CD14-positive monocyte (primary cell): ENCODE results near the gene BRSK2. TPM values are rescaled to one million over a fixed set of nuclear protein-coding genes. Genes with fewer than 3 reads are reported as not detected.

Experiments
- DNase-seq, 3 donors: peaks; one replicate each; pipeline ENCODE4 v3.0.0-alpha.2; 2011 to 2022
- H2AFZ ChIP-seq: 2 replicates; pipeline ENCODE4 v1.6.0; 2012; ENCODE audit warnings: mild to moderate bottlenecking, low read depth, low read length, inconsistent platforms; ENCODE audit not compliant: insufficient read depth, poor library complexity, severe bottlenecking
- H3K27ac ChIP-seq, 2 donors: 1 replicate in 1 of 2; 2 replicates in 1 of 2; pipeline ENCODE4 v1.5.1; 2012 to 2013; ENCODE audit warnings: low read length in 2 of 2, control low read depth in 1 of 2, inconsistent platforms in 1 of 2, low read depth in 1 of 2, mild to moderate bottlenecking in 1 of 2
- H3K27me3 ChIP-seq, 2 donors: one replicate each; pipeline versions ENCODE4 v1.6.0 to v1.6.1; 2011 to 2013; ENCODE audit warnings: low read length in 2 of 2; ENCODE audit not compliant: control insufficient read depth in 2 of 2, insufficient read depth in 2 of 2
- H3K36me3 ChIP-seq, 2 donors: replicated peaks in 1 of 2; 1 replicate in 1 of 2; 2 replicates in 1 of 2; pipeline versions ENCODE4 v1.5.1 to v1.6.1; 2012 to 2013; ENCODE audit warnings: low read length in 2 of 2, control low read depth in 1 of 2, inconsistent platforms in 1 of 2, mild to moderate bottlenecking in 1 of 2; ENCODE audit not compliant: insufficient read depth in 2 of 2, control insufficient read depth in 1 of 2
- H3K4me1 ChIP-seq, 2 donors: 1 replicate in 1 of 2; 2 replicates in 1 of 2; pipeline versions ENCODE4 v1.5.1 to v1.6.1; 2012 to 2013; ENCODE audit warnings: low read length in 2 of 2, control low read depth in 1 of 2, inconsistent platforms in 1 of 2, mild to moderate bottlenecking in 1 of 2, moderate library complexity in 1 of 2; ENCODE audit not compliant: insufficient read depth in 2 of 2, control insufficient read depth in 1 of 2
- H3K4me2 ChIP-seq: replicated peaks from 2 replicates; pipeline ENCODE3; 2012; ENCODE audit warnings: low read length, moderate library complexity, mild to moderate bottlenecking; ENCODE audit not compliant: poor library complexity, severe bottlenecking; ENCODE audit errors: extremely low read depth
- H3K4me3 ChIP-seq, 3 experiments: fragments of 200-600 bp in 1 of 3; sonication (generic) in 1 of 3; replicated peaks in 1 of 3; 1 replicate in 2 of 3; 2 replicates in 1 of 3; pipeline ENCODE4 v1.5.1; 2011 to 2013; ENCODE audit warnings: low read length in 3 of 3, mild to moderate bottlenecking in 3 of 3, control low read depth in 2 of 3, low read depth in 2 of 3, inconsistent platforms in 1 of 3, moderate library complexity in 1 of 3
- H3K79me2 ChIP-seq: 2 replicates; pipeline ENCODE4 v1.6.0; 2012; ENCODE audit warnings: mild to moderate bottlenecking, control low read depth, inconsistent platforms, low read length, moderate library complexity; ENCODE audit not compliant: insufficient read depth
- H3K9ac ChIP-seq: 2 replicates; pipeline ENCODE4 v1.6.0; 2017; ENCODE audit warnings: low read length, mild to moderate bottlenecking; ENCODE audit not compliant: insufficient read depth, poor library complexity, severe bottlenecking
- H3K9me3 ChIP-seq, 2 donors: replicated peaks in 1 of 2; 1 replicate in 1 of 2; 2 replicates in 1 of 2; pipeline versions ENCODE4 v1.5.1 to v1.6.1; 2012 to 2013; ENCODE audit warnings: low read length in 2 of 2, control low read depth in 1 of 2; ENCODE audit not compliant: control insufficient read depth in 1 of 2, insufficient read depth in 1 of 2
- H4K20me1 ChIP-seq: 2 replicates; pipeline ENCODE4 v1.6.0; 2012; ENCODE audit warnings: mild to moderate bottlenecking, low read length, control low read depth, moderate library complexity; ENCODE audit not compliant: insufficient read depth
- H3K27ac Mint-ChIP-seq, 7 donors: one replicate each; pipeline ENCODE4 v1.8.0; 2020; ENCODE audit warnings: mild to moderate bottlenecking in 7 of 7, mixed read lengths in 7 of 7, moderate library complexity in 6 of 7, inconsistent platforms in 2 of 7
- H3K27me3 Mint-ChIP-seq, 3 donors: one replicate each; pipeline ENCODE4 v1.8.0; 2021 to 2022; ENCODE audit warnings: low read depth in 3 of 3, mild to moderate bottlenecking in 3 of 3, mixed read lengths in 3 of 3, moderate library complexity in 3 of 3, inconsistent platforms in 1 of 3
- H3K36me3 Mint-ChIP-seq, 2 donors: one replicate each; pipeline ENCODE4 v1.8.0; 2020; ENCODE audit warnings: mixed read lengths in 2 of 2, inconsistent platforms in 1 of 2, mild to moderate bottlenecking in 1 of 2
- H3K4me1 Mint-ChIP-seq: one replicate; pipeline ENCODE4 v1.8.0; 2020; ENCODE audit warnings: mild to moderate bottlenecking, mixed read lengths
- H3K4me3 Mint-ChIP-seq, 2 donors: one replicate each; pipeline ENCODE4 v1.8.0; 2020; ENCODE audit warnings: mild to moderate bottlenecking in 2 of 2, mixed read lengths in 2 of 2, moderate library complexity in 1 of 2
- H3K9me3 Mint-ChIP-seq, 7 donors: one replicate each; pipeline ENCODE4 v1.8.0; 2020 to 2022; ENCODE audit warnings: mixed read lengths in 7 of 7, mild to moderate bottlenecking in 6 of 7, moderate library complexity in 6 of 7, inconsistent platforms in 2 of 7
- WGBS: methylation state at CpG from one replicate; pipeline ENCODE4 v1.1.5; 2013; ENCODE audit warnings: missing lambda C conversion rate; ENCODE audit not compliant: insufficient coverage; 5-methylcytosine and 5-hydroxymethylcytosine counted together
- intact Hi-C, 2 donors: fragments of 100-400 bp; cut with micrococcal nuclease; formaldehyde crosslinking; loops; one replicate each; pipeline versions ENCODE4 v1.15.0 to v1.15.1; 2023
- polyA plus RNA-seq, 3 donors: library from polyadenylated mRNA; depleted of rRNA in 1 of 3; unstranded in 2 of 3; stranded (reverse) in 1 of 3; fragments of 300-500 nt in 2 of 3; fragments of >200 nt in 1 of 3; fragmentation: Illumina TruSeq in 2 of 3; gene quantifications; 1 replicate in 2 of 3; 2 replicates in 1 of 3; pipeline ENCODE4 v1.2.3, GENCODE V29; 2012 to 2021
- TF ChIP-seq, protein P1 (sequence below): fragments of 200-600 bp; IDR thresholded peaks from one replicate; pipeline ENCODE4 v1.8.0; 2022; ENCODE audit warnings: antibody characterized with exemption, mild to moderate bottlenecking

BRSK2 gene
- polyA plus RNA-seq, 3 donors, result 0.13 TPM; not detected in 2

GRCh38 chr11:1453611-1454034 is 63.9 kb downstream of the BRSK2 start:
- Histone ChIP-seq H3K79me2 (no peaks in the 10 kb centered on the region), H2AFZ (no peak overlapping the region), H3K4me1 (no peaks in the 10 kb centered on the region), H3K9me3 (no peaks in the 10 kb centered on the region), H3K9ac (no peak overlapping the region), H3K27me3 (no peaks in the 10 kb centered on the region), H4K20me1 (no peaks in the 10 kb centered on the region), H3K4me2 (no peak overlapping the region), H3K36me3 (no peaks in the 10 kb centered on the region), H3K27ac (no peak overlapping the region), H3K4me3 (no peak overlapping the region)
- Mint-ChIP-seq H3K9me3 (peaks cover 0 to 1% (median 0%) of the 10 kb centered on the region in 7 donors), H3K4me1 (no peaks in the 10 kb centered on the region), H3K27ac (no peak overlapping the region), H3K36me3 (no peaks in the 10 kb centered on the region), H3K27me3 (peaks cover 3 to 8% (median 4%) of the 10 kb centered on the region in 3 donors), H3K4me3 (no peak overlapping the region)
- WGBS, result 39% methylated on average over 13 of the region's 17 CpGs
- TF ChIP-seq, protein P1, sequence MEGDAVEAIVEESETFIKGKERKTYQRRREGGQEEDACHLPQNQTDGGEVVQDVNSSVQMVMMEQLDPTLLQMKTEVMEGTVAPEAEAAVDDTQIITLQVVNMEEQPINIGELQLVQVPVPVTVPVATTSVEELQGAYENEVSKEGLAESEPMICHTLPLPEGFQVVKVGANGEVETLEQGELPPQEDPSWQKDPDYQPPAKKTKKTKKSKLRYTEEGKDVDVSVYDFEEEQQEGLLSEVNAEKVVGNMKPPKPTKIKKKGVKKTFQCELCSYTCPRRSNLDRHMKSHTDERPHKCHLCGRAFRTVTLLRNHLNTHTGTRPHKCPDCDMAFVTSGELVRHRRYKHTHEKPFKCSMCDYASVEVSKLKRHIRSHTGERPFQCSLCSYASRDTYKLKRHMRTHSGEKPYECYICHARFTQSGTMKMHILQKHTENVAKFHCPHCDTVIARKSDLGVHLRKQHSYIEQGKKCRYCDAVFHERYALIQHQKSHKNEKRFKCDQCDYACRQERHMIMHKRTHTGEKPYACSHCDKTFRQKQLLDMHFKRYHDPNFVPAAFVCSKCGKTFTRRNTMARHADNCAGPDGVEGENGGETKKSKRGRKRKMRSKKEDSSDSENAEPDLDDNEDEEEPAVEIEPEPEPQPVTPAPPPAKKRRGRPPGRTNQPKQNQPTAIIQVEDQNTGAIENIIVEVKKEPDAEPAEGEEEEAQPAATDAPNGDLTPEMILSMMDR, result no peak
- intact Hi-C loops, result no loop called here
- no peak for DNase-seq

GRCh38 chr11:1454576-1454975 is 64.8 kb downstream of the BRSK2 start:
- Histone ChIP-seq H3K27ac (no peak overlapping the region), H3K4me3 (no peak overlapping the region), H3K4me2 (no peak overlapping the region), H4K20me1 (no peaks in the 10 kb centered on the region), H3K4me1 (no peaks in the 10 kb centered on the region), H3K9ac (no peak overlapping the region), H2AFZ (no peak overlapping the region), H3K27me3 (no peaks in the 10 kb centered on the region), H3K36me3 (no peaks in the 10 kb centered on the region), H3K9me3 (no peaks in the 10 kb centered on the region), H3K79me2 (no peaks in the 10 kb centered on the region)
- Mint-ChIP-seq H3K36me3 (no peaks in the 10 kb centered on the region), H3K27ac (no peak overlapping the region), H3K4me3 (no peak overlapping the region), H3K9me3 (peaks cover 0 to 1% (median 0%) of the 10 kb centered on the region in 7 donors), H3K4me1 (no peaks in the 10 kb centered on the region), H3K27me3 (peaks cover 3 to 6% (median 4%) of the 10 kb centered on the region in 3 donors)
- no peak for DNase-seq
- TF ChIP-seq, protein P1, result no peak
- WGBS, result 82% methylated on average over 19 of the region's 21 CpGs
- intact Hi-C loops, result no loop called here
